ENCODE measurements around the gene UBN1.
"Not testable (repeated sequence)": the region's sequence is repeated elsewhere in the genome, so short reads cannot be mapped to it uniquely, and the experiment has no call there.

UBN1 gene

GRCh38 chr16:4884972-4885874, 37.9 kb downstream of the UBN1 start:
- no peak for DNase-seq (ENCODE audit: low spot score)

DNA sequence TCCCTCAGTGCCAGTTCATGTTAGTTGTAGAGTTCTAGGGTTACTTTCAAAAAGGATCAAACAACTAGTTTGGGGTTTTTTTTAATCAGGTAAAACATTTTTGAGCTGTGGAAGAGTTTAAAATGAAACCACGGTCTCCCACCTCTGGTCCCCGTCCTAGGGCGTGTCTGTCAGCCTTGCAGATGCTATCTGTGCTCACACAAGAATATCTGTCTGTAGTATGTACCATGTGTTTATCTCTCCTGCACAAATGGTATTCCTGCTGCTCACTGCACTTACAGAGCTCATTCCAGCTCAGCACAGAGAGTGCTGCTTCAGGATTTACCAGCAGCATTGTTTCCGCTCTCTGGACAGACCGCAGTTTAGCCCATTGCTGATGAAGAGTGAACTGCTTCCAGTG, 38.9 kb downstream of the UBN1 start:
- no peak for DNase-seq (ENCODE audit: low spot score)

DNA sequence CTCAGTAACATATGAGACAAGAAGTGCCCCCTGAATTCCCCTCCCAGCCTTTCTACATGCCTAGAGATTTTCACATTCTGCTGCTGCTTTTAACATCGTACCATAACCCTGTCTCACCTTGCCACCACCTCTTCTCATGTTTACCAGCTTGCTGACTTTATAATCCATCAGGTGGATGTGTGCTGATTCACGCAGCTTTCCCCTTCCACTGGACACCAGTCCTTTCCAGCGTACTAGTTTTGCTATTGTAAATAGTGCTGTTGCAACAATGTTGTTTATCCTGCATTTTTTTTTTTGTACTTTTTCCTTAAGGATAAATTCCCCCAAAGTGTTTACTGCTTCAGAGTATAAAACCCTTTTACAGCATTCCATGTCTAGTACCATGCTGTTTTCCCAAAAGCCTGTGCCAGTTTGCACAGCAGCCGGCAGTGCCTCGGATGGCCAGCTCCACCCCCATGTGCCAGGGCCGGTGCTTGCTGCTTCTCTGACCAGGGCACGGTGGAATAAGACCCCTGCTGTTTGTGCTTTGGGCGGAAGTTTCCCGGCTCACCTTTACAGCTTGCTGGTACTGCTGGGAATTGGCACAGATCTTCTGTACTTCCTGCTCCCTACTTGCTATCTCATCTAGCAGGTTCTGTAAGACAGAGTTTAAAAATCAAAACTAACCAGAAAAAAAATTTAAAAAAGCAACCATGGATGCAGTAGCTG, 41.3 kb downstream of the UBN1 start:
- no peak for DNase-seq (ENCODE audit: low spot score)

GRCh38 chr16:4890026-4890425, 42.7 kb downstream of the UBN1 start:
- DNase-seq (ENCODE audit: low spot score): no peak

DNA sequence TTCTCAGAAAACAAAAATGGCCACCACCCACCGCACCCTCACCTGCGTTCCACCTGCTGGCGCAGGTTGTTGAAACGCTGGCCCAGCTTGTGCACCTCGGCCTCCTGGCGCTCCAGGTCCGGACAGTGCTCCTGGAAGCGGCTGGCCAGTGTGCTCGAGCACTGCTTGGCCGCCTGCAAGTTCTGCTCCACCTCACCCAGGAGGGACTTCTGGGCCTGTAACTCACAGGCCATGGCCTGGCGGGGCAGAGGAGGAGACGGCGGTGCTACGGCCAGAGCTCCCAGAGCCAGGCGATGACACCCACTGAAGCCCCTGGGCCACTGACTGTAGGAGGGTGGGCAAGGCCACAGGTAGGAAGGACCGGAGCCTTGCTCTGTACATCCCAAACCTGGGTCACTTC, 43.4 kb downstream of the UBN1 start:
- DNase-seq (ENCODE audit: low spot score): no peak

- DNase-seq (ENCODE audit: low spot score): no peak
These were observed 44.0 kb downstream of the UBN1 start for GRCh38 chr16:4891097-4891885.

DNA sequence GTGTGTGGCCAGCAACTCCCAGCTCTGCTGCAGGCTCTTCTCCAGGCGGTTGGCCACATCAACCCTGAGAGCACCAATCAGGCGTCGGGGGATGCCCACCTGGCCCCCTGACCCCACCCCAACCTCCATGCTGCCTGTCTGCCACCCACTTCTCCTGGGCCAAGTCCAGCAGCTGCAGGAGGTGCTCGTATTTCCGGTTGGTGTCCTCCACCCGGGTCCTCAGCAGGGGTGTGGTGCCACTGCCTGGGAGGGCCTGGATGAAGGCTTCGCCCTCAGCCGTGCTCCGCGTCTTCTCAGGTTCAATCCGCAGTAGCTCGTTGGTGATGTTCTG, 44.6 kb downstream of the UBN1 start:
- DNase-seq (ENCODE audit: low spot score): no peak

GRCh38 chr16:4892361-4893102, 45.3 kb downstream of the UBN1 start:
- DNase-seq (ENCODE audit: low spot score): no peak

- DNase-seq (ENCODE audit: low spot score): no peak
These were observed 46.0 kb downstream of the UBN1 start for GRCh38 chr16:4893103-4893862.

- DNase-seq (ENCODE audit: low spot score): no peak
These were observed 47.2 kb downstream of the UBN1 start for GRCh38 chr16:4894276-4895150.

- no peak for DNase-seq (ENCODE audit: low spot score)
These were observed 48.1 kb downstream of the UBN1 start for GRCh38 chr16:4895366-4895765.

DNA sequence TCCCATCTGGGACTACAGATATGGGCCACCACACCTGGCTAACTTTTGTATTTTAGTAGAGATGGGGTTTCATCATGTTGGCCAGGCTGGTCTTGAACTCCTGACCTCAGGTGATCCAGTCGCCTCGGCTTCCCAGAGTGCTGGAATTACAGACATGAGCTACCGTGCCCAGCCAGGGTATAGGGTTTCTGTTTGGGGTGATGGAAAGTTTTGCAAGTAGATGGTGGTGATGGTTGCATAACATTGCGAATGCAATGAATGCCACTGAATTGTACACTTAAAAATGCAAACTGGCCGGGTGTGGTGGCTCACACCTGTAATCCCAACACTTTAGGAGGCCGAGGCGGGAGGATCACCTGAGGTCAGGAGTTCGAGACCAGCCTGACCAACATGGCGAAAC, 49.5 kb downstream of the UBN1 start:
- not testable (repeated sequence) for DNase-seq (ENCODE audit: low spot score)

DNA sequence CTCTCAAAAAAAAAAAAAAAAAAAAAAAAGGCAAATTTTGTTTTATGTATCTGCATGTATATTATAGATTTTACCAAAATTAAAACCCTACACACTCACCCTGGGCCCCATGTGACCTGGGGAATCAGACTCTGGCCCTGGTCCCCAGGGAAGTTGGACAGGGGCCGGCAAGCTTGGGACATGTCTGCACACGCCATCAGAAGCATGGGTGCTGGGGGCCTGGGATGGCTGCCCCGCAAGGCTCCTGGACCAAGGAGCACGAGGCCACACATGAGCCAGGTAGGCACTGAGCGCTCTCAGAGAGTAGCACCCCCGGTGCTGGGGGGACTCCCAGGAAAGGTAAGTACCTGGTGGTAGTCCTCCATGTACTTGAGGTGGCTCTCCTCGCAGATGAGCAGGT, 50.0 kb downstream of the UBN1 start:
- no peak for DNase-seq (ENCODE audit: low spot score)

- no peak for DNase-seq (ENCODE audit: low spot score)
These were observed 51.7 kb downstream of the UBN1 start for GRCh38 chr16:4898811-4899473.

DNA sequence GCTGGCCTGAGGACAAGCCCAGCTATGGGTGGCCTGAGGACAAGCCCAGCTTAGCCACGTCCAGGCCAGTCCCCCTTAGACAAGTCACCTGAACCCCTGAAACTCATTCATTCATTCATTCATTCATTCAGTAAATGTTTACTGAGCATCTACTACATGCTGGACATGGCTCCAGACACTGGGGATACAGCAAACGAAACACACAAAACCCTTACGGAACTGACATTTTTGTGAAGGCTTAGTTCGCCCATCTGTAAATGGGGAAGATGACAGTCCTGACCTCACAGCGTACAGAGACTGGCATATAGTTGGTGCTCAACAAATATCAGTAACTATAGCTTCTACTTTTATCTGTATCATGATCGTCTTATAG, 52.2 kb downstream of the UBN1 start:
- no peak for DNase-seq (ENCODE audit: low spot score)

DNA sequence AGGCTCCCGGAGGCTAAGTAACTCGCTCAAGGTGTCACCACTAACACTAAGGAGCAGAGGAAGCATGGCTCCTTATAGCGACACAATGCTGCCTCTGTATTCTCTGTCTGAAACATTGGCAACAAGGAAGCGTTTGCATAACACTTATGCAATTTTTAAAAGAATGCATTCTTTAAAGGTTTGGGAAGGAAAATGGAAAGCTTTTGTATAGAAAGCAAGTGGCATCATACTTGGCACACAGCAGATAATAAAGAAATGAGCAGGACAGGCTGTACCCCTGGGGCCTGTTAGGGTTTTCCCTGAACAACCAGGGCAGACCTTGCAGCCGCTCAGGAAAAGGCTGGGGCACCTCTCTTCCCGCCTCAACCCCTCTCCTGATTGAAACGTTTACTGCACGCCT, 52.8 kb downstream of the UBN1 start:
- DNase-seq (ENCODE audit: low spot score): peak; percentile 81

- DNase-seq (ENCODE audit: low spot score): no peak
These were observed 53.5 kb downstream of the UBN1 start for GRCh38 chr16:4900750-4901149.

- no peak for DNase-seq (ENCODE audit: low spot score)
These were observed 54.8 kb downstream of the UBN1 start for GRCh38 chr16:4902038-4902437.

GRCh38 chr16:4904108-4904941, 57.0 kb downstream of the UBN1 start:
- DNase-seq (ENCODE audit: low spot score): no peak

Data from COLO829 (cell line).